HCT116 (cell line): ENCODE data around the gene LRATD1. TPM values are rescaled to one million over a fixed set of nuclear protein-coding genes. Genes with fewer than 3 reads are reported as not detected.

ENCODE experiments used
- ATAC-seq: fragments of 200-7000 bp; cut with Tn5 transposase; 2 replicates; pipeline ENCODE4 v1.9.1; 2020; ENCODE audit warnings: mild to moderate bottlenecking, moderate library complexity
- BruUV-seq: library from RNA; stranded (reverse); fragments of 400-500 nt; replicated peaks from 2 replicates; lab custom pipeline; 2021; lab: Mats Ljungman, UMichigan
- CTCF ChIA-PET: fragments of 300-600 bp; sonication (Branson Sonifier 250); formaldehyde crosslinking; loops from one replicate; lab custom pipeline; 2021; ENCODE audit warnings: antibody characterized with exemption; lab: Charles Lee
- POLR2A ChIA-PET: fragments of 300-600, 350-600 bp; sonication (Branson Sonifier 250); formaldehyde crosslinking; loops from one replicate; lab custom pipeline; 2021; ENCODE audit warnings: antibody characterized with exemption; lab: Charles Lee
- RAD21 ChIA-PET, 2 experiments: fragments of 300-600 bp; sonication (Branson Sonifier 250); formaldehyde crosslinking; loops; one replicate each; lab custom pipeline; 2023; ENCODE audit warnings: low total read pairs in 2 of 2; ENCODE audit not compliant: uncharacterized antibody in 2 of 2, unreplicated experiment in 2 of 2, low non-redundant PET in 1 of 2; lab: Charles Lee
- DNase-seq: peaks from one replicate; pipeline ENCODE4 v3.0.0-alpha.2; 2010; ENCODE audit warnings: low read depth, low spot score
- H2AFZ ChIP-seq: fragments of 200-600 bp; shearing (Covaris generic), sonication (generic); 2 replicates; pipeline ENCODE4 v1.6.1; 2017; ENCODE audit warnings: low read depth, mixed run types, mixed read lengths, antibody characterized with exemption, low read length; ENCODE audit not compliant: poor library complexity, severe bottlenecking
- H3K27ac ChIP-seq: 2 replicates; pipeline ENCODE4 v1.5.1; 2012; ENCODE audit warnings: low read depth, low read length
- H3K27me3 ChIP-seq: fragments of 200-600 bp; sonication (generic); 2 replicates; pipeline ENCODE4 v1.6.1; 2016; ENCODE audit warnings: mixed run types, low read length, mixed read lengths; ENCODE audit not compliant: insufficient read depth
- H3K36me3 ChIP-seq, 2 experiments: fragments of 200-500 bp in 1 of 2; fragments of 200-600 bp in 1 of 2; sonication (Bioruptor generic) in 1 of 2; sonication (generic) in 1 of 2; 2 replicates each; pipeline versions ENCODE4 v1.5.1 to v1.6.1; 2014 to 2016; ENCODE audit warnings: low read length in 2 of 2, inconsistent platforms in 1 of 2, mixed read lengths in 1 of 2, mixed run types in 1 of 2; ENCODE audit not compliant: insufficient read depth in 2 of 2, control insufficient read depth in 1 of 2
- H3K4me1 ChIP-seq, 2 experiments: fragments of 200-600 bp in 1 of 2; sonication (generic) in 1 of 2; 2 replicates each; pipeline versions ENCODE4 v1.5.1 to v1.6.1; 2012 to 2017; ENCODE audit warnings: low read length in 2 of 2, inconsistent platforms in 1 of 2, mild to moderate bottlenecking in 1 of 2, mixed read lengths in 1 of 2, mixed run types in 1 of 2, moderate library complexity in 1 of 2; ENCODE audit not compliant: insufficient read depth in 2 of 2, control insufficient read depth in 1 of 2
- H3K4me2 ChIP-seq: fragments of 200-600 bp; sonication (generic); 2 replicates; pipeline ENCODE4 v1.6.1; 2017; ENCODE audit warnings: mixed run types, low read length, mixed read lengths
- H3K4me3 ChIP-seq, 2 experiments: fragments of 200-600 bp in 1 of 2; sonication (generic) in 1 of 2; replicated peaks in 1 of 2; 2 replicates each; pipeline ENCODE4 v1.5.1; 2011 to 2016; ENCODE audit warnings: low read length in 2 of 2, control low read depth in 1 of 2, low read depth in 1 of 2, mild to moderate bottlenecking in 1 of 2, mixed read lengths in 1 of 2, mixed run types in 1 of 2
- H3K79me2 ChIP-seq: fragments of 200-600 bp; sonication (generic); 2 replicates; pipeline ENCODE4 v1.6.1; 2017; ENCODE audit warnings: mild to moderate bottlenecking, mixed run types, low read length, moderate library complexity, mixed read lengths; ENCODE audit not compliant: insufficient read depth
- H3K9ac ChIP-seq: fragments of 200-600 bp; sonication (generic); 2 replicates; pipeline ENCODE4 v1.6.1; 2016; ENCODE audit warnings: low read length, mixed read lengths
- H3K9me2 ChIP-seq: fragments of 200-600 bp; sonication (generic), shearing (Covaris generic); 2 replicates; pipeline ENCODE4 v1.6.1; 2017; ENCODE audit warnings: mixed run types, mild to moderate bottlenecking, moderate library complexity; ENCODE audit not compliant: insufficient read depth
- H3K9me3 ChIP-seq, 2 experiments: fragments of 200-500 bp in 1 of 2; fragments of 200-600 bp in 1 of 2; sonication (Bioruptor generic) in 1 of 2; sonication (generic) in 1 of 2; 2 replicates each; pipeline ENCODE4 v1.6.1; 2014 to 2017; ENCODE audit warnings: low read length in 2 of 2, mixed read lengths in 2 of 2, inconsistent platforms in 1 of 2, low read depth in 1 of 2, mild to moderate bottlenecking in 1 of 2, mixed run types in 1 of 2, moderate library complexity in 1 of 2; ENCODE audit not compliant: control insufficient read depth in 1 of 2, insufficient read depth in 1 of 2
- H4K20me1 ChIP-seq: fragments of 200-600 bp; sonication (generic), shearing (Covaris generic); 2 replicates; pipeline ENCODE4 v1.6.1; 2017; ENCODE audit warnings: mixed run types, mild to moderate bottlenecking, moderate library complexity; ENCODE audit not compliant: insufficient read depth
- CBX3 ChIP-seq: IDR thresholded peaks from 2 replicates; pipeline ENCODE4 v1.6.1; 2012; ENCODE audit warnings: low read depth
- EGR1 ChIP-seq: IDR thresholded peaks from 2 replicates; pipeline ENCODE4 v1.6.1; 2012; ENCODE audit warnings: low read depth
- EZH2 ChIP-seq: fragments of 200-600 bp; sonication (generic); IDR thresholded peaks from 2 replicates; pipeline ENCODE4 v1.6.1; 2017; ENCODE audit warnings: antibody characterized with exemption, mixed run types
- EZH2phosphoT487 ChIP-seq: fragments of 200-600 bp; IDR thresholded peaks from 2 replicates; pipeline ENCODE4 v1.6.1; 2018; ENCODE audit warnings: antibody characterized with exemption, borderline replicate concordance
- FOSL1 ChIP-seq: IDR thresholded peaks from 2 replicates; pipeline ENCODE4 v1.6.1; 2012; ENCODE audit warnings: low read depth
- JUND ChIP-seq: IDR thresholded peaks from 2 replicates; pipeline ENCODE4 v1.6.1; 2012
- POLR2AphosphoS5 ChIP-seq: IDR thresholded peaks from 2 replicates; pipeline ENCODE4 v1.6.1; 2011; ENCODE audit warnings: mild to moderate bottlenecking, low read depth, low read length, moderate library complexity
- SP1 ChIP-seq: IDR thresholded peaks from 2 replicates; pipeline ENCODE4 v1.6.1; 2012; ENCODE audit warnings: low read depth
- SRF ChIP-seq: IDR thresholded peaks from 2 replicates; pipeline ENCODE4 v1.6.1; 2012; ENCODE audit warnings: low read depth
- TCF7L2 ChIP-seq: IDR thresholded peaks from 2 replicates; pipeline ENCODE4 v1.7.0; 2011; ENCODE audit warnings: borderline replicate concordance, inconsistent platforms; ENCODE audit not compliant: insufficient read depth, insufficient read length; ENCODE audit errors: extremely low read depth
- YY1 ChIP-seq: IDR thresholded peaks from 2 replicates; pipeline ENCODE4 v1.6.1; 2011; ENCODE audit warnings: low read length, low read depth, moderate library complexity, mild to moderate bottlenecking; ENCODE audit not compliant: insufficient replicate concordance; ENCODE audit errors: extremely low read depth
- ZFX ChIP-seq: fragments of 450-650 bp; IDR thresholded peaks from 2 replicates; pipeline ENCODE4 v1.6.1; 2017
- ZNF274 ChIP-seq: fragments of 200-500 bp; sonication (Bioruptor generic); IDR thresholded peaks from 2 replicates; pipeline ENCODE4 v1.6.1; 2014; ENCODE audit warnings: mild to moderate bottlenecking, low read depth, low read length, inconsistent platforms
- intact Hi-C: fragments of 100-400 bp; cut with micrococcal nuclease; formaldehyde crosslinking; loops from 2 replicates; pipeline ENCODE4 v1.10.0; 2022
- total RNA-seq: library from RNA; stranded (reverse); gene quantifications from one replicate; pipeline ENCODE4 v1.2.1, GENCODE V29; 2021; ENCODE audit not compliant: unreplicated experiment
- TF ChIP-seq, protein P1 (sequence below): IDR thresholded peaks from 2 replicates; pipeline ENCODE4 v1.6.1; 2012; ENCODE audit warnings: low read depth
- TF ChIP-seq, protein P2 (sequence below): IDR thresholded peaks from 2 replicates; pipeline ENCODE4 v1.6.1; 2012
- TF ChIP-seq, protein P3 (sequence below): IDR thresholded peaks from 2 replicates; pipeline ENCODE4 v1.6.1; 2011; ENCODE audit warnings: mild to moderate bottlenecking, low read length, moderate library complexity; ENCODE audit not compliant: insufficient replicate concordance; ENCODE audit errors: extremely low read depth
- TF ChIP-seq, protein P4 (sequence below): IDR thresholded peaks from 2 replicates; pipeline ENCODE4 v1.6.1; 2012
- TF ChIP-seq, protein P5 (sequence below), 3 experiments: fragments of 200-600 bp in 1 of 3; sonication (generic) in 1 of 3; IDR thresholded peaks in 2 of 3; conservative IDR thresholded peaks in 1 of 3; 2 replicates each; pipeline ENCODE4 v1.5.1; 2012 to 2017; ENCODE audit warnings: low read depth in 2 of 3, low read length in 2 of 3, antibody characterized with exemption in 1 of 3, borderline replicate concordance in 1 of 3, control low read depth in 1 of 3, mild to moderate bottlenecking in 1 of 3, mixed read lengths in 1 of 3, mixed run types in 1 of 3, moderate library complexity in 1 of 3; ENCODE audit not compliant: insufficient read depth in 1 of 3

Gene LRATD1
- total RNA-seq, 1 experiment from 2014 or later: 0.07 TPM

DNA sequence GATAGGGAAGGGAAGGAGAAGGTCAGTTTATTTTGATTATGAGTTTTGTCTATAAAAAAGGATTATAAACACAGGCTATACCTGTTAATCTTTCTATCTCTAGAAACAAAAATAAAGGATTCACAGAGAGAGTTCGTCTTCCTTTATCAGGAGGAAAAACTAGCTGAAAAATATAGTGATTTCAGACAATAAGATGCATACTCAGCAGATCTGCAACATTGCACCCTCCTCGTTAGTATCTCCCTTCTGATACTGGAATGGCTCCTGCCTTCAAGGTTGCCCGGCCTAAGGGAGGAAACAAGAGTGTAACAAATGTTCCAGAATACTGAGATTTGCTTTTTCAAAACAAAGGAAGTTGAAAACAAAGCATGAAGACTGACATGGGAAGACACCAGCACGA lies 48.7 kb upstream of the LRATD1 start:
- ChIA-PET RAD21 (no interaction called here), CTCF (no interaction called here), POLR2A (no interaction called here)
- Histone ChIP-seq H3K4me3 (no peak overlapping the region), H3K9me2 (no peaks in the 10 kb centered on the region), H3K27ac (no peak overlapping the region), H2AFZ (no peak overlapping the region), H3K79me2 (no peaks in the 10 kb centered on the region), H3K4me2 (no peak overlapping the region), H3K9ac (no peak overlapping the region), H3K36me3 (no peaks in the 10 kb centered on the region), H3K4me1 (no peaks in the 10 kb centered on the region), H3K27me3 (no peaks in the 10 kb centered on the region), H4K20me1 (no peaks in the 10 kb centered on the region), H3K9me3 (peaks cover 10 to 12% of the 10 kb centered on the region in 2 experiments; a peak in 2 of 4 replicates)
- ATAC-seq (no peak), DNase-seq (no peak)
- BruUV-seq: no TSS peak
- intact Hi-C loops: no loop called here
- TF ChIP-seq JUND: no peak
- no peak for TF ChIP-seq POLR2AphosphoS5
- no peak for TF ChIP-seq TCF7L2
- TF ChIP-seq, protein P1, sequence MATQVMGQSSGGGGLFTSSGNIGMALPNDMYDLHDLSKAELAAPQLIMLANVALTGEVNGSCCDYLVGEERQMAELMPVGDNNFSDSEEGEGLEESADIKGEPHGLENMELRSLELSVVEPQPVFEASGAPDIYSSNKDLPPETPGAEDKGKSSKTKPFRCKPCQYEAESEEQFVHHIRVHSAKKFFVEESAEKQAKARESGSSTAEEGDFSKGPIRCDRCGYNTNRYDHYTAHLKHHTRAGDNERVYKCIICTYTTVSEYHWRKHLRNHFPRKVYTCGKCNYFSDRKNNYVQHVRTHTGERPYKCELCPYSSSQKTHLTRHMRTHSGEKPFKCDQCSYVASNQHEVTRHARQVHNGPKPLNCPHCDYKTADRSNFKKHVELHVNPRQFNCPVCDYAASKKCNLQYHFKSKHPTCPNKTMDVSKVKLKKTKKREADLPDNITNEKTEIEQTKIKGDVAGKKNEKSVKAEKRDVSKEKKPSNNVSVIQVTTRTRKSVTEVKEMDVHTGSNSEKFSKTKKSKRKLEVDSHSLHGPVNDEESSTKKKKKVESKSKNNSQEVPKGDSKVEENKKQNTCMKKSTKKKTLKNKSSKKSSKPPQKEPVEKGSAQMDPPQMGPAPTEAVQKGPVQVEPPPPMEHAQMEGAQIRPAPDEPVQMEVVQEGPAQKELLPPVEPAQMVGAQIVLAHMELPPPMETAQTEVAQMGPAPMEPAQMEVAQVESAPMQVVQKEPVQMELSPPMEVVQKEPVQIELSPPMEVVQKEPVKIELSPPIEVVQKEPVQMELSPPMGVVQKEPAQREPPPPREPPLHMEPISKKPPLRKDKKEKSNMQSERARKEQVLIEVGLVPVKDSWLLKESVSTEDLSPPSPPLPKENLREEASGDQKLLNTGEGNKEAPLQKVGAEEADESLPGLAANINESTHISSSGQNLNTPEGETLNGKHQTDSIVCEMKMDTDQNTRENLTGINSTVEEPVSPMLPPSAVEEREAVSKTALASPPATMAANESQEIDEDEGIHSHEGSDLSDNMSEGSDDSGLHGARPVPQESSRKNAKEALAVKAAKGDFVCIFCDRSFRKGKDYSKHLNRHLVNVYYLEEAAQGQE: no peak
- no peak for TF ChIP-seq ZFX
- TF ChIP-seq CBX3: no peak
- TF ChIP-seq, protein P2, sequence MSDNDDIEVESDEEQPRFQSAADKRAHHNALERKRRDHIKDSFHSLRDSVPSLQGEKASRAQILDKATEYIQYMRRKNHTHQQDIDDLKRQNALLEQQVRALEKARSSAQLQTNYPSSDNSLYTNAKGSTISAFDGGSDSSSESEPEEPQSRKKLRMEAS: no peak
- TF ChIP-seq, protein P3, sequence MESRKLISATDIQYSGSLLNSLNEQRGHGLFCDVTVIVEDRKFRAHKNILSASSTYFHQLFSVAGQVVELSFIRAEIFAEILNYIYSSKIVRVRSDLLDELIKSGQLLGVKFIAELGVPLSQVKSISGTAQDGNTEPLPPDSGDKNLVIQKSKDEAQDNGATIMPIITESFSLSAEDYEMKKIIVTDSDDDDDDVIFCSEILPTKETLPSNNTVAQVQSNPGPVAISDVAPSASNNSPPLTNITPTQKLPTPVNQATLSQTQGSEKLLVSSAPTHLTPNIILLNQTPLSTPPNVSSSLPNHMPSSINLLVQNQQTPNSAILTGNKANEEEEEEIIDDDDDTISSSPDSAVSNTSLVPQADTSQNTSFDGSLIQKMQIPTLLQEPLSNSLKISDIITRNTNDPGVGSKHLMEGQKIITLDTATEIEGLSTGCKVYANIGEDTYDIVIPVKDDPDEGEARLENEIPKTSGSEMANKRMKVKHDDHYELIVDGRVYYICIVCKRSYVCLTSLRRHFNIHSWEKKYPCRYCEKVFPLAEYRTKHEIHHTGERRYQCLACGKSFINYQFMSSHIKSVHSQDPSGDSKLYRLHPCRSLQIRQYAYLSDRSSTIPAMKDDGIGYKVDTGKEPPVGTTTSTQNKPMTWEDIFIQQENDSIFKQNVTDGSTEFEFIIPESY: no peak
- TF ChIP-seq SRF: no peak
- TF ChIP-seq, protein P4, sequence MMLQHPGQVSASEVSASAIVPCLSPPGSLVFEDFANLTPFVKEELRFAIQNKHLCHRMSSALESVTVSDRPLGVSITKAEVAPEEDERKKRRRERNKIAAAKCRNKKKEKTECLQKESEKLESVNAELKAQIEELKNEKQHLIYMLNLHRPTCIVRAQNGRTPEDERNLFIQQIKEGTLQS: no peak
- TF ChIP-seq, protein P5, sequence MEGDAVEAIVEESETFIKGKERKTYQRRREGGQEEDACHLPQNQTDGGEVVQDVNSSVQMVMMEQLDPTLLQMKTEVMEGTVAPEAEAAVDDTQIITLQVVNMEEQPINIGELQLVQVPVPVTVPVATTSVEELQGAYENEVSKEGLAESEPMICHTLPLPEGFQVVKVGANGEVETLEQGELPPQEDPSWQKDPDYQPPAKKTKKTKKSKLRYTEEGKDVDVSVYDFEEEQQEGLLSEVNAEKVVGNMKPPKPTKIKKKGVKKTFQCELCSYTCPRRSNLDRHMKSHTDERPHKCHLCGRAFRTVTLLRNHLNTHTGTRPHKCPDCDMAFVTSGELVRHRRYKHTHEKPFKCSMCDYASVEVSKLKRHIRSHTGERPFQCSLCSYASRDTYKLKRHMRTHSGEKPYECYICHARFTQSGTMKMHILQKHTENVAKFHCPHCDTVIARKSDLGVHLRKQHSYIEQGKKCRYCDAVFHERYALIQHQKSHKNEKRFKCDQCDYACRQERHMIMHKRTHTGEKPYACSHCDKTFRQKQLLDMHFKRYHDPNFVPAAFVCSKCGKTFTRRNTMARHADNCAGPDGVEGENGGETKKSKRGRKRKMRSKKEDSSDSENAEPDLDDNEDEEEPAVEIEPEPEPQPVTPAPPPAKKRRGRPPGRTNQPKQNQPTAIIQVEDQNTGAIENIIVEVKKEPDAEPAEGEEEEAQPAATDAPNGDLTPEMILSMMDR (IDR thresholded peaks at IDR 0.05 in 2 of 3, conservative IDR thresholded peaks at IDR 0.05 in 1 of 3; ENCODE audit: borderline replicate concordance in 1 of 3, insufficient read depth in 1 of 3, low read depth in 2 of 3, low read length in 2 of 3): no peak
- TF ChIP-seq ZNF274: no peak
- TF ChIP-seq EZH2phosphoT487: no peak
- TF ChIP-seq FOSL1: no peak
- TF ChIP-seq EGR1: no peak
- no peak for TF ChIP-seq YY1
- TF ChIP-seq SP1: no peak
- TF ChIP-seq EZH2: no peak
